Neural progenitor cell (in vitro differentiated cells): ENCODE measurements around the gene NUBPL. TPM values are rescaled to one million over a fixed set of nuclear protein-coding genes. Genes with fewer than 3 reads are reported as not detected.

Experiments used
- DNase-seq: peaks from one replicate; pipeline ENCODE4 v3.0.0-alpha.2; 2016; ENCODE audit warnings: low spot score
- H2AFZ ChIP-seq: fragments of 200-600 bp; sonication (generic); replicated peaks from 2 replicates; pipeline ENCODE4 v1.6.1; 2016; ENCODE audit warnings: antibody characterized with exemption
- H3F3A ChIP-seq: fragments of 200-600 bp; sonication (generic); 2 replicates; pipeline ENCODE4 v1.6.1; 2016; ENCODE audit warnings: antibody characterized with exemption, low read depth
- H3K27ac ChIP-seq: fragments of 200-600 bp; sonication (generic); 2 replicates; pipeline ENCODE4 v1.5.1; 2016; ENCODE audit warnings: mild to moderate bottlenecking
- H3K27me3 ChIP-seq: fragments of 200-600 bp; sonication (generic); 2 replicates; pipeline ENCODE4 v1.6.1; 2016; ENCODE audit warnings: mild to moderate bottlenecking, moderate library complexity
- H3K36me3 ChIP-seq: fragments of 200-600 bp; sonication (generic); 2 replicates; pipeline ENCODE4 v1.5.1; 2016
- H3K4me1 ChIP-seq: fragments of 200-600 bp; sonication (generic); 2 replicates; pipeline ENCODE4 v1.6.1; 2016; ENCODE audit warnings: mixed run types
- H3K4me2 ChIP-seq: fragments of 200-600 bp; sonication (generic); 2 replicates; pipeline ENCODE4 v1.6.1; 2016
- H3K4me3 ChIP-seq: fragments of 200-600 bp; sonication (generic); 2 replicates; pipeline ENCODE4 v1.5.1; 2016
- H3K79me2 ChIP-seq: fragments of 200-600 bp; sonication (generic); 2 replicates; pipeline ENCODE4 v1.6.1; 2016; ENCODE audit warnings: low read depth
- H3K9ac ChIP-seq: fragments of 200-600 bp; sonication (generic); 2 replicates; pipeline ENCODE4 v1.6.1; 2016
- H3K9me3 ChIP-seq: fragments of 200-600 bp; sonication (generic); 2 replicates; pipeline ENCODE4 v1.5.1; 2016; ENCODE audit warnings: low read depth
- H4K20me1 ChIP-seq: fragments of 200-600 bp; sonication (generic); 2 replicates; pipeline ENCODE4 v1.6.1; 2016; ENCODE audit warnings: low read depth
- H3K27ac Mint-ChIP-seq: 3 replicates; pipeline ENCODE4 v1.8.0; 2021; ENCODE audit warnings: mixed read lengths
- H3K27me3 Mint-ChIP-seq: 2 replicates; pipeline ENCODE4 v1.8.0; 2022; ENCODE audit warnings: low read depth, mild to moderate bottlenecking, inconsistent platforms, moderate library complexity, mixed read lengths; ENCODE audit not compliant: insufficient read depth
- H3K36me3 Mint-ChIP-seq: 3 replicates; pipeline ENCODE4 v1.8.0; 2021; ENCODE audit warnings: mixed read lengths
- H3K4me1 Mint-ChIP-seq: 3 replicates; pipeline ENCODE4 v1.8.0; 2021; ENCODE audit warnings: mixed read lengths
- H3K4me3 Mint-ChIP-seq: 3 replicates; pipeline ENCODE4 v1.8.0; 2021; ENCODE audit warnings: mild to moderate bottlenecking, moderate library complexity, mixed read lengths
- H3K9me3 Mint-ChIP-seq: 3 replicates; pipeline ENCODE4 v1.8.0; 2020; ENCODE audit warnings: mixed read lengths
- CTCF ChIP-seq: fragments of 200-600 bp; sonication (generic); IDR thresholded peaks from 2 replicates; pipeline ENCODE4 v1.5.1; 2017; ENCODE audit warnings: antibody characterized with exemption, mild to moderate bottlenecking
- EZH2 ChIP-seq: fragments of 200-600 bp; sonication (generic); IDR thresholded peaks from 2 replicates; pipeline ENCODE4 v1.6.1; 2017; ENCODE audit warnings: antibody characterized with exemption, mild to moderate bottlenecking, moderate library complexity
- EZH2phosphoT487 ChIP-seq: fragments of 200-600 bp; sonication (generic); IDR thresholded peaks from 2 replicates; pipeline ENCODE4 v1.6.1; 2017; ENCODE audit warnings: antibody characterized with exemption
- total RNA-seq: library from RNA; depleted of rRNA; stranded (reverse); fragments of >200 nt; gene quantifications from 2 replicates; pipeline ENCODE4 v1.2.3, GENCODE V29; 2015; ENCODE audit warnings: low replicate concordance

Gene NUBPL
- total RNA-seq, 1 donor from 2014 or later, result 29.3 TPM

GRCh38 chr14:31529053-31529452 lies 32.2 kb upstream of the NUBPL start:
- H3K9me3 ChIP-seq, result no peaks in the 10 kb centered on the region
- no peaks in the 10 kb centered on the region for H3K9me3 Mint-ChIP-seq

DNA sequence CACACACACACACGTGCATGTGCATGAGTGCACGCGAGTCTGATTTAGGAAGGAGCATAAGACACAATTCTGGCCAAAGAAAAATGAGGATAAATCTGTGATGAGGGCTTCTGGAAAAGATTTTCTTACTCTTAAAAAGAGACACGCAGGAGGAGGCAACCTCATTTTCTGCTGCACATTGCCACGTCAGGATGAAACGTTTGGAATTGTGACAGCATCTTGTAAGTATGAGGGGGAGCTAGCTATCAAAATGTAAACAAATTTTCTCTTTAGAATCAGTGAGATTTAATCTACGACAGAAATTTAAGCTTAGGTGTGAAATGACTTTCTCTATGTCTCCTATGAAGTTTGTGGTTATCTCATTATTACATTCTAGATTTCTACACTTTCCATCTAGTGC lies 31.1 kb upstream of the NUBPL start:
- Histone ChIP-seq H3K4me2 (no peak overlapping the region), H3K4me3 (no peak overlapping the region), H2AFZ (no peak overlapping the region)

More at GRCh38 chr14:31529053-31529452, 32.2 kb upstream of the NUBPL start:
- no peak for DNase-seq
- H3K36me3 Mint-ChIP-seq, result no peaks in the 10 kb centered on the region
- H3K4me3 ChIP-seq, result no peak overlapping the region
- TF ChIP-seq EZH2phosphoT487 (no peak), EZH2 (no peak), CTCF (no peak)
- H3F3A ChIP-seq, result no peaks in the 10 kb centered on the region
- H3K4me1 ChIP-seq, result no peaks in the 10 kb centered on the region
- no peak overlapping the region for H2AFZ ChIP-seq
- H3K27ac Mint-ChIP-seq, result no peak overlapping the region
- H3K27ac ChIP-seq, result no peak overlapping the region
- no peaks in the 10 kb centered on the region for H3K79me2 ChIP-seq
- no peaks in the 10 kb centered on the region for H3K27me3 ChIP-seq
- no peaks in the 10 kb centered on the region for H3K27me3 Mint-ChIP-seq
- peaks cover 5% of the 10 kb centered on the region for H3K4me1 Mint-ChIP-seq
- no peaks in the 10 kb centered on the region for H3K36me3 ChIP-seq
- H4K20me1 ChIP-seq, result no peaks in the 10 kb centered on the region
- no peak overlapping the region for H3K4me2 ChIP-seq
- H3K9ac ChIP-seq, result no peak overlapping the region
- no peak overlapping the region for H3K4me3 Mint-ChIP-seq

DNA sequence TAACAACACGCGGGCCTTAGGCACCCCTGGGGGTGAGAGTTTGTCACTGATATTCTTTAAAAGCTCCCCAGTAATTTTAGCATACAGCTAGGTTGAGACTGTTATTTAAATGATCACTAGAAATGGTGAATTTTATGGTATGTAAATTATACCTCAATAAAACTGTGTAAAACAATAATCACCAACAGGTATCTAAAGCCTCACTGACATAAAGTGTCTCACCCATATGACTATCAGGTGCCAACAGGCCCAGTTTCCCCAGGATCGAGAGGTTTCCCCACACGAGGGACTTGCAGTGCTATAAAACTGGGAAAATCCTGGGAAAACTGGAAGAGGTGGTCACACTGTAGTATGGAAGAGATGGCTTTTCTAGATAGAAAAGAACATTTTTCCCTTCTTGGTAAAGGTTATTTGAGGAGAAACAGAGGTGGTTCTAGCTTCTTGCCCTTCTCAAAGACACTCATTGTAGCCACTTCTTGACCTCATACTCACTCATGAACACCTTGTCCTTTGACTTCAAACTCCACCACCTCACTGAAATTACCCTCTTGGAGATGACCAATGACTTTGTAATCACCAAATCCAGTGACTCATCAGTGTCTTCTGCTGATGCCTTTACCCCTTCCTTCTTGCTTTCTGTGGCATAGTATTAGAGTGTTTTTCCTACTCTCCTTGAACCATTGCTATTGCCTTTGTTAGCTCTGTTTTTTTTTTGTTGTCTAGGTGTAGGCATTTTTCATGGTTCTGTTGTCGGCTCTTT lies 24.8 kb upstream of the NUBPL start:
- H3K79me2 ChIP-seq, result no peaks in the 10 kb centered on the region
- H3K4me1 Mint-ChIP-seq, result no peaks in the 10 kb centered on the region
- H3K27me3 Mint-ChIP-seq, result no peaks in the 10 kb centered on the region
- H3K4me2 ChIP-seq, result no peak overlapping the region
- no peak for TF ChIP-seq CTCF
- no peaks in the 10 kb centered on the region for H3K4me1 ChIP-seq
- H3K36me3 ChIP-seq, result no peaks in the 10 kb centered on the region
- no peaks in the 10 kb centered on the region for H3K27me3 ChIP-seq
- H3K4me3 ChIP-seq, result no peak overlapping the region
- no peak overlapping the region for H3K9ac ChIP-seq
- H3K4me3 Mint-ChIP-seq, result no peak overlapping the region
- H3K27ac Mint-ChIP-seq, result no peak overlapping the region
- no peak for DNase-seq
- no peaks in the 10 kb centered on the region for H3K36me3 Mint-ChIP-seq
- no peak overlapping the region for H3K27ac ChIP-seq
- H3K9me3 Mint-ChIP-seq, result no peaks in the 10 kb centered on the region
- H2AFZ ChIP-seq, result no peak overlapping the region
- no peaks in the 10 kb centered on the region for H4K20me1 ChIP-seq
- no peaks in the 10 kb centered on the region for H3F3A ChIP-seq
- H3K9me3 ChIP-seq, result no peaks in the 10 kb centered on the region

More for the DNA sequence above, 31.1 kb upstream of the NUBPL start:
- H3F3A ChIP-seq, result no peaks in the 10 kb centered on the region
- H3K79me2 ChIP-seq, result no peaks in the 10 kb centered on the region
- H3K27ac ChIP-seq, result no peak overlapping the region
- no peaks in the 10 kb centered on the region for H3K27me3 ChIP-seq
- Mint-ChIP-seq H3K4me1 (no peaks in the 10 kb centered on the region), H3K4me3 (no peak overlapping the region), H3K9me3 (no peaks in the 10 kb centered on the region), H3K36me3 (no peaks in the 10 kb centered on the region), H3K27me3 (no peaks in the 10 kb centered on the region), H3K27ac (no peak overlapping the region)
- DNase-seq, result no peak
- H3K9ac ChIP-seq, result no peak overlapping the region
- no peaks in the 10 kb centered on the region for H3K4me1 ChIP-seq
- no peaks in the 10 kb centered on the region for H3K9me3 ChIP-seq
- H3K36me3 ChIP-seq, result no peaks in the 10 kb centered on the region
- H4K20me1 ChIP-seq, result no peaks in the 10 kb centered on the region
- TF ChIP-seq EZH2phosphoT487 (no peak), CTCF (no peak), EZH2 (no peak)
